ENCODE results near the gene IL1RAPL2. TPM values are rescaled to one million over a fixed set of nuclear protein-coding genes. Genes with fewer than 3 reads are reported as not detected.

Gene IL1RAPL2
- total RNA-seq, 4 donors from 2014 or later, result not detected

- H3K27ac ChIP-seq, result no peak overlapping the region
- no peaks in the 10 kb centered on the region for H3K4me1 ChIP-seq
- TF ChIP-seq CTCF (IDR thresholded peaks at IDR 0.05), result no peak
- no peak for TF ChIP-seq POLR2A (IDR thresholded peaks at IDR 0.05)
- H3K4me3 ChIP-seq, result no peak overlapping the region
- H3K27me3 ChIP-seq, result no peaks in the 10 kb centered on the region
- no peaks in the 10 kb centered on the region for H3K9me3 ChIP-seq
- no peaks in the 10 kb centered on the region for H3K36me3 ChIP-seq
- no peak for DNase-seq
Observed at GRCh38 chrX:104745152-104745551, 179.2 kb downstream of the IL1RAPL2 start.

GRCh38 chrX:104749951-104750610 is 184.1 kb downstream of the IL1RAPL2 start:
- DNase-seq, result no peak
- H3K36me3 ChIP-seq, result no peaks in the 10 kb centered on the region
- no peak overlapping the region for H3K4me3 ChIP-seq
- H3K9me3 ChIP-seq, result no peaks in the 10 kb centered on the region
- no peaks in the 10 kb centered on the region for H3K4me1 ChIP-seq
- TF ChIP-seq POLR2A (IDR thresholded peaks at IDR 0.05) (no peak), CTCF (IDR thresholded peaks at IDR 0.05) (no peak)
- no peak overlapping the region for H3K27ac ChIP-seq
- no peaks in the 10 kb centered on the region for H3K27me3 ChIP-seq

GRCh38 chrX:104762641-104763040 is 196.6 kb downstream of the IL1RAPL2 start:
- Histone ChIP-seq H3K36me3 (no peaks in the 10 kb centered on the region), H3K4me1 (no peaks in the 10 kb centered on the region)
- TF ChIP-seq POLR2A (IDR thresholded peaks at IDR 0.05) (no peak), CTCF (IDR thresholded peaks at IDR 0.05) (no peak)

GRCh38 chrX:104789784-104790183 is 223.8 kb downstream of the IL1RAPL2 start:
- Histone ChIP-seq H3K27ac (no peak overlapping the region), H3K4me3 (no peak overlapping the region), H3K4me1 (no peaks in the 10 kb centered on the region), H3K27me3 (no peaks in the 10 kb centered on the region), H3K9me3 (no peaks in the 10 kb centered on the region), H3K36me3 (no peaks in the 10 kb centered on the region)
- TF ChIP-seq POLR2A (IDR thresholded peaks at IDR 0.05), result no peak
- TF ChIP-seq CTCF (IDR thresholded peaks at IDR 0.05), result no peak
- no peak for DNase-seq

More at GRCh38 chrX:104762641-104763040, 196.6 kb downstream of the IL1RAPL2 start:
- H3K9me3 ChIP-seq, result no peaks in the 10 kb centered on the region
- no peaks in the 10 kb centered on the region for H3K27me3 ChIP-seq
- H3K4me3 ChIP-seq, result no peak overlapping the region
- DNase-seq, result no peak
- H3K27ac ChIP-seq, result no peak overlapping the region

GRCh38 chrX:104795804-104796203 is 229.8 kb downstream of the IL1RAPL2 start:
- Histone ChIP-seq H3K9me3 (no peaks in the 10 kb centered on the region), H3K27me3 (no peaks in the 10 kb centered on the region), H3K4me1 (no peaks in the 10 kb centered on the region), H3K27ac (no peak overlapping the region), H3K4me3 (no peak overlapping the region), H3K36me3 (no peaks in the 10 kb centered on the region)
- DNase-seq, result no peak
- TF ChIP-seq POLR2A (IDR thresholded peaks at IDR 0.05) (no peak), CTCF (IDR thresholded peaks at IDR 0.05) (no peak)

GRCh38 chrX:104803219-104803618 is 237.2 kb downstream of the IL1RAPL2 start:
- H3K36me3 ChIP-seq, result no peaks in the 10 kb centered on the region
- TF ChIP-seq CTCF (IDR thresholded peaks at IDR 0.05), result no peak
- no peak for TF ChIP-seq POLR2A (IDR thresholded peaks at IDR 0.05)
- no peaks in the 10 kb centered on the region for H3K9me3 ChIP-seq
- no peaks in the 10 kb centered on the region for H3K27me3 ChIP-seq
- H3K4me3 ChIP-seq, result no peak overlapping the region
- no peak for DNase-seq
- H3K27ac ChIP-seq, result no peak overlapping the region
- H3K4me1 ChIP-seq, result no peaks in the 10 kb centered on the region
